ENCODE results near the gene RHOF.

RHOF gene

GRCh38 chr12:121812921-121813896 is 19.7 kb upstream of the RHOF start:
- H3K9me3 ChIP-seq (ENCODE audit: control extremely low read depth in 1 of 5, control insufficient read depth in 4 of 5, insufficient read depth in 2 of 5, low read depth in 1 of 5, low read length in 4 of 5) = no peaks in the 10 kb centered on the region
- 84% methylated on average over 20 of the region's 25 CpGs for WGBS (ENCODE audit: insufficient coverage)
- no peaks in the 10 kb centered on the region for H3K27me3 ChIP-seq (replicated peaks in 2 of 5; ENCODE audit: control insufficient read depth in 4 of 5, insufficient read depth in 5 of 5, low read length in 4 of 5)
- peak overlapping the region in 3 of 7 experiments; percentile 61 to 66 (median 65) for H3K4me3 ChIP-seq (ENCODE audit: control insufficient read depth in 1 of 7, extremely low read depth in 1 of 7, insufficient read depth in 4 of 7, low read depth in 2 of 7, low read length in 6 of 7)
- peaks cover 3 to 32% (median 31%) of the 10 kb centered on the region in 4 experiments for H3K4me1 ChIP-seq (ENCODE audit: control extremely low read depth in 1 of 4, control insufficient read depth in 4 of 4, insufficient read depth in 4 of 4, low read length in 3 of 4)
- CTCF ChIA-PET = interaction anchor here (0.9 to 12.9 kb wide), 8 partner anchors 8 to 120 kb away, joined by 3 to 462 read pairs (median 6); partner anchors contain the start of gene RHOF
- no peak overlapping the region for H3K27ac ChIP-seq (ENCODE audit: insufficient read depth in 1 of 2, low read depth in 1 of 2, low read length in 2 of 2, poor library complexity in 1 of 2, severe bottlenecking in 2 of 2)
- no peak for DNase-seq
- POLR2A ChIA-PET = interaction anchor here (0.7 to 2.6 kb wide), 3 partner anchors 12 to 237 kb away, joined by 3 to 49 read pairs (median 24); partner anchors contain the start of gene RHOF
- H3K36me3 ChIP-seq (ENCODE audit: control insufficient read depth in 4 of 4, insufficient read depth in 4 of 4, low read length in 3 of 4) = peaks cover 16 to 84% (median 59%) of the 10 kb centered on the region in 4 experiments

GRCh38 chr12:121812320-121812871 is 18.9 kb upstream of the RHOF start:
- Histone ChIP-seq H3K27ac (ENCODE audit: insufficient read depth in 1 of 2, low read depth in 1 of 2, low read length in 2 of 2, poor library complexity in 1 of 2, severe bottlenecking in 2 of 2) (no peak overlapping the region), H3K9me3 (ENCODE audit: control extremely low read depth in 1 of 5, control insufficient read depth in 4 of 5, insufficient read depth in 2 of 5, low read depth in 1 of 5, low read length in 4 of 5) (no peaks in the 10 kb centered on the region), H3K4me3 (ENCODE audit: control insufficient read depth in 1 of 7, extremely low read depth in 1 of 7, insufficient read depth in 4 of 7, low read depth in 2 of 7, low read length in 6 of 7) (peak overlapping the region in 5 of 7 experiments; percentile 33 to 66 (median 61)), H3K27me3 (replicated peaks in 2 of 5; ENCODE audit: control insufficient read depth in 4 of 5, insufficient read depth in 5 of 5, low read length in 4 of 5) (no peaks in the 10 kb centered on the region), H3K4me1 (ENCODE audit: control extremely low read depth in 1 of 4, control insufficient read depth in 4 of 4, insufficient read depth in 4 of 4, low read length in 3 of 4) (peaks cover 3 to 37% (median 31%) of the 10 kb centered on the region in 4 experiments), H3K36me3 (ENCODE audit: control insufficient read depth in 4 of 4, insufficient read depth in 4 of 4, low read length in 3 of 4) (peaks cover 16 to 84% (median 58%) of the 10 kb centered on the region in 4 experiments)
- 27% methylated on average over 21 of the region's 26 CpGs for WGBS (ENCODE audit: insufficient coverage)
- no peak for DNase-seq
- POLR2A ChIA-PET = interaction anchor here (1.0 to 2.6 kb wide), 5 partner anchors 11 to 30 kb away, joined by 4 to 49 read pairs (median 8); partner anchors contain the start of gene RHOF
- CTCF ChIA-PET = interaction anchor here (0.6 to 12.9 kb wide), 21 partner anchors 8 to 184 kb away, joined by 3 to 462 read pairs (median 4); partner anchors contain the start of genes PSMD9, RHOF, SETD1B and TMEM120B

GRCh38 chr12:121811434-121812319 is 18.2 kb upstream of the RHOF start:
- peak; percentile 52 to 86 (median 81) for DNase-seq

GRCh38 chr12:121810833-121811433 is 17.4 kb upstream of the RHOF start:
- no peaks in the 10 kb centered on the region for H3K9me3 ChIP-seq (ENCODE audit: control extremely low read depth in 1 of 5, control insufficient read depth in 4 of 5, insufficient read depth in 2 of 5, low read depth in 1 of 5, low read length in 4 of 5)
- H3K27me3 ChIP-seq (replicated peaks in 2 of 5; ENCODE audit: control insufficient read depth in 4 of 5, insufficient read depth in 5 of 5, low read length in 4 of 5) = no peaks in the 10 kb centered on the region
- H3K4me3 ChIP-seq (ENCODE audit: control insufficient read depth in 1 of 7, extremely low read depth in 1 of 7, insufficient read depth in 4 of 7, low read depth in 2 of 7, low read length in 6 of 7) = peak overlapping the region in 6 of 7 experiments; percentile 32 to 66 (median 60)
- peaks cover 5 to 52% (median 45%) of the 10 kb centered on the region in 4 experiments for H3K4me1 ChIP-seq (ENCODE audit: control extremely low read depth in 1 of 4, control insufficient read depth in 4 of 4, insufficient read depth in 4 of 4, low read length in 3 of 4)
- WGBS (ENCODE audit: insufficient coverage) = 78% methylated on average over 6 of the region's 6 CpGs
- POLR2A ChIA-PET = interaction anchor here (1.7 to 2.6 kb wide), 4 partner anchors 10 to 18 kb away, joined by 4 to 49 read pairs (median 16); partner anchors contain the start of gene RHOF
- peak overlapping the region in 1 of 2 experiments; percentile 59 for H3K27ac ChIP-seq (ENCODE audit: insufficient read depth in 1 of 2, low read depth in 1 of 2, low read length in 2 of 2, poor library complexity in 1 of 2, severe bottlenecking in 2 of 2)
- peaks cover 13 to 83% (median 49%) of the 10 kb centered on the region in 4 experiments for H3K36me3 ChIP-seq (ENCODE audit: control insufficient read depth in 4 of 4, insufficient read depth in 4 of 4, low read length in 3 of 4)
- no peak for DNase-seq
- CTCF ChIA-PET = interaction anchor here (0.6 to 12.9 kb wide), 18 partner anchors 14 to 266 kb away, joined by 3 to 462 read pairs (median 6); partner anchors contain the start of genes PSMD9 and RHOF

More at GRCh38 chr12:121811434-121812319, 18.2 kb upstream of the RHOF start:
- Histone ChIP-seq H3K4me3 (ENCODE audit: control insufficient read depth in 1 of 7, extremely low read depth in 1 of 7, insufficient read depth in 4 of 7, low read depth in 2 of 7, low read length in 6 of 7) (peak overlapping the region in 6 of 7 experiments; percentile 32 to 66 (median 60)), H3K4me1 (ENCODE audit: control extremely low read depth in 1 of 4, control insufficient read depth in 4 of 4, insufficient read depth in 4 of 4, low read length in 3 of 4) (peaks cover 5 to 44% (median 38%) of the 10 kb centered on the region in 4 experiments), H3K27ac (ENCODE audit: insufficient read depth in 1 of 2, low read depth in 1 of 2, low read length in 2 of 2, poor library complexity in 1 of 2, severe bottlenecking in 2 of 2) (peak overlapping the region in 1 of 2 experiments; percentile 59), H3K9me3 (ENCODE audit: control extremely low read depth in 1 of 5, control insufficient read depth in 4 of 5, insufficient read depth in 2 of 5, low read depth in 1 of 5, low read length in 4 of 5) (no peaks in the 10 kb centered on the region), H3K36me3 (ENCODE audit: control insufficient read depth in 4 of 4, insufficient read depth in 4 of 4, low read length in 3 of 4) (peaks cover 18 to 83% (median 55%) of the 10 kb centered on the region in 4 experiments), H3K27me3 (replicated peaks in 2 of 5; ENCODE audit: control insufficient read depth in 4 of 5, insufficient read depth in 5 of 5, low read length in 4 of 5) (no peaks in the 10 kb centered on the region)
- ChIA-PET POLR2A (interaction anchor here (1.0 to 2.6 kb wide), 5 partner anchors 11 to 30 kb away, joined by 4 to 49 read pairs (median 8); partner anchors contain the start of gene RHOF), CTCF (interaction anchor here (0.6 to 12.9 kb wide), 25 partner anchors 8 to 267 kb away, joined by 3 to 462 read pairs (median 4); partner anchors contain the start of genes PSMD9, RHOF, SETD1B and TMEM120B)
- WGBS (ENCODE audit: insufficient coverage) = under 1% methylated on average over 43 of the region's 46 CpGs

DNA sequence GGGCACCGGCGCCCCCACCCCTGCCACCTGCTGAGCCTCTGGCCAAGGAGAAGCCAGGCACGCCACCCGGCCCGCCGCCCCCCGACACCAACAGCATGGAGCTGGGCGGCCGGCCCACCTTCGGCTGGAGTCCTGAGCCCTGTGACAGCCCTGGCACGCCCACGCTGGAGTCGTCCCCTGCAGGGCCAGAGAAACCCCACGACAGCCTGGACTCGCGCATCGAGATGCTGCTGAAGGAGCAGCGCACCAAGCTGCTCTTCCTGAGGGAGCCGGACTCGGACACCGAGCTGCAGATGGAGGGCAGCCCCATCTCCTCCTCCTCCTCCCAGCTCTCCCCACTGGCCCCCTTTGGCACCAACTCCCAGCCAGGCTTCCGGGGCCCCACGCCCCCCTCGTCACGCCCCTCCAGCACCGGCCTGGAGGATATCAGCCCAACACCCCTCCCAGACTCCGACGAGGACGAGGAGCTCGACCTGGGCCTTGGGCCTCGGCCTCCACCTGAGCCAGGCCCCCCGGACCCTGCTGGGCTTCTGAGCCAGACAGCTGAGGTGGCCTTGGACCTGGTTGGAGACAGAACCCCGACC is 16.8 kb upstream of the RHOF start:
- H3K36me3 ChIP-seq (ENCODE audit: control insufficient read depth in 4 of 4, insufficient read depth in 4 of 4, low read length in 3 of 4) = peaks cover 10 to 81% (median 45%) of the 10 kb centered on the region in 4 experiments
- H3K4me1 ChIP-seq (ENCODE audit: control extremely low read depth in 1 of 4, control insufficient read depth in 4 of 4, insufficient read depth in 4 of 4, low read length in 3 of 4) = peaks cover 5 to 56% (median 49%) of the 10 kb centered on the region in 4 experiments
- ChIA-PET CTCF (interaction anchor here (0.7 to 12.9 kb wide), 15 partner anchors 13 to 113 kb away, joined by 3 to 462 read pairs (median 6); partner anchors contain the start of genes PSMD9 and RHOF), POLR2A (interaction anchor here (0.8 to 2.6 kb wide), 4 partner anchors 9 to 15 kb away, joined by 3 to 49 read pairs (median 16); partner anchors contain the start of gene RHOF)
- 98% methylated on average over 28 of the region's 33 CpGs for WGBS (ENCODE audit: insufficient coverage)
- no peak overlapping the region for H3K27ac ChIP-seq (ENCODE audit: insufficient read depth in 1 of 2, low read depth in 1 of 2, low read length in 2 of 2, poor library complexity in 1 of 2, severe bottlenecking in 2 of 2)
- peak overlapping the region in 1 of 7 experiments; percentile 0 for H3K4me3 ChIP-seq (ENCODE audit: control insufficient read depth in 1 of 7, extremely low read depth in 1 of 7, insufficient read depth in 4 of 7, low read depth in 2 of 7, low read length in 6 of 7)
- DNase-seq = no peak
- H3K27me3 ChIP-seq (replicated peaks in 2 of 5; ENCODE audit: control insufficient read depth in 4 of 5, insufficient read depth in 5 of 5, low read length in 4 of 5) = no peaks in the 10 kb centered on the region
- no peaks in the 10 kb centered on the region for H3K9me3 ChIP-seq (ENCODE audit: control extremely low read depth in 1 of 5, control insufficient read depth in 4 of 5, insufficient read depth in 2 of 5, low read depth in 1 of 5, low read length in 4 of 5)
